Endothelial cell of umbilical vein (primary cell): Measurements from ENCODE around the gene ITGB2. TPM values are rescaled to one million over a fixed set of nuclear protein-coding genes. Genes with fewer than 3 reads are reported as not detected.

Source experiments
- BruUV-seq: library from RNA; stranded (reverse); fragments of 400-500 nt; replicated peaks from 2 replicates; lab custom pipeline; 2021; lab: Mats Ljungman, UMichigan
- CTCF ChIA-PET: fragments of 300-600, 350-600 bp; sonication (Branson Sonifier 250); formaldehyde crosslinking; loops from one replicate; lab custom pipeline; 2021; ENCODE audit warnings: antibody characterized with exemption, inconsistent platforms; lab: Charles Lee
- POLR2A ChIA-PET: fragments of 300-600, 350-600 bp; sonication (Branson Sonifier 250); formaldehyde crosslinking; loops from one replicate; lab custom pipeline; 2021; ENCODE audit warnings: antibody characterized with exemption, inconsistent platforms; lab: Charles Lee
- DNase-seq: peaks from one replicate; pipeline ENCODE4 v3.0.0-alpha.2; 2011; ENCODE audit warnings: low read depth, low spot score
- FAIRE-seq: peaks from 2 replicates; lab custom pipeline; 2011; peaks lifted over from hg19 to GRCh38; lab: Jason Lieb, UNC
- H2AFZ ChIP-seq: 2 replicates; pipeline ENCODE4 v1.6.0; 2012; ENCODE audit warnings: low read depth, low read length, control low read depth, inconsistent platforms
- H3K27ac ChIP-seq: 2 replicates; pipeline ENCODE4 v1.5.1; 2011; ENCODE audit warnings: low read depth, mild to moderate bottlenecking, control low read depth, low read length, moderate library complexity; ENCODE audit not compliant: insufficient read depth
- H3K27me3 ChIP-seq, 2 experiments: 2 replicates each; pipeline versions ENCODE4 v1.6.0 to v1.6.1; 2011; ENCODE audit warnings: low read length in 2 of 2, mixed read lengths in 1 of 2; ENCODE audit not compliant: control insufficient read depth in 2 of 2, insufficient read depth in 2 of 2
- H3K36me3 ChIP-seq, 2 experiments: 2 replicates in 1 of 2; 3 replicates in 1 of 2; pipeline ENCODE4 v1.5.1; 2011; ENCODE audit warnings: low read length in 2 of 2, mild to moderate bottlenecking in 1 of 2, moderate library complexity in 1 of 2; ENCODE audit not compliant: control insufficient read depth in 2 of 2, insufficient read depth in 2 of 2; ENCODE audit errors: extremely low read depth in 1 of 2
- H3K4me1 ChIP-seq: 3 replicates; pipeline ENCODE4 v1.5.1; 2011; ENCODE audit warnings: mild to moderate bottlenecking, low read length; ENCODE audit not compliant: control insufficient read depth, insufficient read depth; ENCODE audit errors: extremely low read depth
- H3K4me2 ChIP-seq: 2 replicates; pipeline ENCODE4 v1.6.1; 2011; ENCODE audit warnings: low read length, control low read depth, mixed read lengths; ENCODE audit not compliant: insufficient read depth
- H3K4me3 ChIP-seq, 3 experiments: fragments of 200-600 bp in 1 of 3; sonication (generic), shearing (Covaris generic) in 1 of 3; replicated peaks in 1 of 3; 2 replicates each; pipeline ENCODE4 v1.5.1; 2011 to 2016; ENCODE audit warnings: control low read depth in 3 of 3, low read length in 3 of 3, mild to moderate bottlenecking in 2 of 3, inconsistent platforms in 1 of 3, low read depth in 1 of 3, moderate library complexity in 1 of 3; ENCODE audit not compliant: insufficient read depth in 1 of 3
- H3K79me2 ChIP-seq: 2 replicates; pipeline ENCODE4 v1.6.0; 2012; ENCODE audit warnings: low read length, inconsistent platforms; ENCODE audit not compliant: control insufficient read depth, insufficient read depth
- H3K9ac ChIP-seq: replicated peaks from 2 replicates; pipeline ENCODE3; 2011; ENCODE audit warnings: low read length, control low read depth; ENCODE audit not compliant: insufficient read depth; ENCODE audit errors: extremely low read depth
- H3K9me1 ChIP-seq: replicated peaks from 3 replicates; pipeline ENCODE4 v1.6.0; 2011; ENCODE audit warnings: mild to moderate bottlenecking, low read length; ENCODE audit not compliant: control insufficient read depth, insufficient read depth; ENCODE audit errors: extremely low read depth
- H3K9me3 ChIP-seq: replicated peaks from 2 replicates; pipeline ENCODE4 v1.5.1; 2012; ENCODE audit warnings: low read length, inconsistent platforms; ENCODE audit not compliant: control insufficient read depth, insufficient read depth
- H4K20me1 ChIP-seq: replicated peaks from 2 replicates; pipeline ENCODE3; 2011; ENCODE audit warnings: mild to moderate bottlenecking, low read length; ENCODE audit not compliant: control insufficient read depth, insufficient read depth; ENCODE audit errors: extremely low read depth
- EZH2 ChIP-seq: IDR thresholded peaks from 2 replicates; pipeline ENCODE4 v1.6.1; 2012; ENCODE audit warnings: borderline replicate concordance, low read depth, mild to moderate bottlenecking, moderate library complexity, low read length, inconsistent platforms; ENCODE audit not compliant: severe bottlenecking
- FOS ChIP-seq: IDR thresholded peaks from 2 replicates; pipeline ENCODE4 v1.6.1; 2011; ENCODE audit warnings: mild to moderate bottlenecking, low read length, moderate library complexity, borderline replicate concordance; ENCODE audit not compliant: insufficient read depth
- GATA2 ChIP-seq: IDR thresholded peaks from 2 replicates; pipeline ENCODE4 v1.7.0; 2011; ENCODE audit warnings: low read depth, mild to moderate bottlenecking, moderate library complexity, mixed read lengths, low read length; ENCODE audit not compliant: insufficient read length, insufficient read depth
- JUN ChIP-seq: IDR thresholded peaks from 2 replicates; pipeline ENCODE4 v1.6.1; 2011; ENCODE audit warnings: borderline replicate concordance, low read depth; ENCODE audit not compliant: insufficient read length, insufficient read depth
- MYC ChIP-seq: IDR thresholded peaks from one replicate; pipeline ENCODE4 v1.6.1; 2011; ENCODE audit warnings: mild to moderate bottlenecking, low read depth, low read length
- POLR2A ChIP-seq: IDR thresholded peaks from 2 replicates; pipeline ENCODE4 v1.6.1; 2012; ENCODE audit warnings: low read depth, mild to moderate bottlenecking, control low read depth, low read length
- POLR2AphosphoS5 ChIP-seq: IDR thresholded peaks from 2 replicates; pipeline ENCODE4 v1.6.1; 2012; ENCODE audit warnings: low read depth, mild to moderate bottlenecking, control low read depth, low read length, moderate library complexity; ENCODE audit not compliant: insufficient read depth
- dilution Hi-C: fragments of 300-500 bp; cut with MboI; formaldehyde crosslinking; loops from one replicate; pipeline ENCODE4 v1.15.0; 2019; ENCODE audit warnings: low sequenced_read_pairs; ENCODE audit not compliant: extremely low pct_ligation_motif_present
- intact Hi-C: fragments of 100-400 bp; cut with micrococcal nuclease; formaldehyde crosslinking; loops from one replicate; pipeline ENCODE4 v1.10.0; 2022
- polyA plus RNA-seq, 4 experiments: library from polyadenylated mRNA; depleted of rRNA in 3 of 4; stranded (reverse) in 3 of 4; unstranded in 1 of 4; fragments of >200 nt; gene quantifications; 2 replicates each; pipeline versions ENCODE4 v1.2.1 to v1.2.3, GENCODE V29; 2011 to 2012; ENCODE audit warnings: missing spikeins in 1 of 4
- total RNA-seq: library from RNA; stranded (reverse); gene quantifications from 2 replicates; pipeline ENCODE4 v1.2.3, GENCODE V29; 2021
- TF ChIP-seq, protein P1 (sequence below), 2 donors: IDR thresholded peaks; 1 replicate in 1 of 2; 2 replicates in 1 of 2; pipeline ENCODE4 v1.5.1; 2011; ENCODE audit warnings: low read length in 2 of 2, mild to moderate bottlenecking in 2 of 2, moderate library complexity in 2 of 2, control low read depth in 1 of 2, inconsistent platforms in 1 of 2, low read depth in 1 of 2; ENCODE audit not compliant: insufficient read depth in 1 of 2; ENCODE audit errors: extremely low read depth in 1 of 2

ITGB2 gene
- total and polyA plus RNA-seq, 2 donors (not counting 3 experiments of a cell fraction or from before 2014, with no cell fraction given), result 0.39 to 0.91 TPM

DNA sequence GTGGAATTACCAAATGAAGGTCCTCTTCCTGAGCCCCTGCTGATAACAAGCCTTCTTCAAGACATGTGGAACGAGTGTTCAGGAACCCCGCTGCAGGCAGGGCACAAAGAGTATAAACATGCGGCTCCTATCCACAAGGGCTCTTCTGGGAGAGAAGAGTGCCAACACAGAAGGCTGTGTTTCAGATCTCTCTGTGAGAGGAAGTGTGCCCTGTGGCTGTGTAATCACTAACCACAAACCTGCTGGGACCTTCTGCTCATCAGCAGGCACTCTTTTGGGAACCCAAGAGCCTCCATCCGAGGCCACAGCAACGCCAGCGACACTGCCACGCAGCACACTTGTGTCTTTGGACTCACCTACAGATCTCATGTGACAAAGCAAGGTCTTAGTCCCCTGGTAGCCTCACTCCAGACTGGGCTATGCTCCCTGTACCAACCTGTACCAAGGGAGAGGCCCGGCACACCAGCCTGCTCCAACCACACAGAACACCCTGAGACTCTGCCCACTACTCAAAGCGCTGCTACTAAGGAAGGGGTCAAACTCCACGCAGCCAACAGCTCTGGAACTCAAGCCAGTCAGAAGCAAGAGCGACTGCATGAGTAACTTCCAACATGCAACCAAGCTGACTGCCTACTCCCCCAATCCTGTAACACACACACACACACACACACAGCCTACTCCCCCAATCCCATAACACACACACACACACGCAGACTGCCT lies 55.0 kb downstream of the ITGB2 start:
- dilution Hi-C loops, result no loop called here
- FAIRE-seq (no peak), DNase-seq (no peak)
- ChIA-PET CTCF (interaction anchor here (1.0 to 1.9 kb wide), 2 partner anchors 27 to 67 kb away, joined by 6 to 11 read pairs; no protein-coding TSS in a partner anchor), POLR2A (no interaction called here)
- no peak overlapping the region for H3K4me2 ChIP-seq
- peaks cover 92% of the 10 kb centered on the region for H3K79me2 ChIP-seq
- no peak overlapping the region for H3K4me3 ChIP-seq
- no peak overlapping the region for H2AFZ ChIP-seq
- no peak overlapping the region for H3K9ac ChIP-seq
- no peaks in the 10 kb centered on the region for H3K9me1 ChIP-seq
- H3K9me3 ChIP-seq, result no peaks in the 10 kb centered on the region
- no peak overlapping the region for H3K27ac ChIP-seq
- H3K4me1 ChIP-seq, result peaks cover 49% of the 10 kb centered on the region
- no TSS peak for BruUV-seq
- peaks cover 14 to 34% of the 10 kb centered on the region in 2 experiments for H3K36me3 ChIP-seq
- H3K27me3 ChIP-seq, result no peaks in the 10 kb centered on the region
- peaks cover 5% of the 10 kb centered on the region for H4K20me1 ChIP-seq
- intact Hi-C loops, result no loop called here
- TF ChIP-seq POLR2AphosphoS5 (no peak), GATA2 (no peak), JUN (no peak), FOS (no peak), POLR2A (no peak), MYC (no peak), EZH2 (no peak)
- TF ChIP-seq, protein P1, sequence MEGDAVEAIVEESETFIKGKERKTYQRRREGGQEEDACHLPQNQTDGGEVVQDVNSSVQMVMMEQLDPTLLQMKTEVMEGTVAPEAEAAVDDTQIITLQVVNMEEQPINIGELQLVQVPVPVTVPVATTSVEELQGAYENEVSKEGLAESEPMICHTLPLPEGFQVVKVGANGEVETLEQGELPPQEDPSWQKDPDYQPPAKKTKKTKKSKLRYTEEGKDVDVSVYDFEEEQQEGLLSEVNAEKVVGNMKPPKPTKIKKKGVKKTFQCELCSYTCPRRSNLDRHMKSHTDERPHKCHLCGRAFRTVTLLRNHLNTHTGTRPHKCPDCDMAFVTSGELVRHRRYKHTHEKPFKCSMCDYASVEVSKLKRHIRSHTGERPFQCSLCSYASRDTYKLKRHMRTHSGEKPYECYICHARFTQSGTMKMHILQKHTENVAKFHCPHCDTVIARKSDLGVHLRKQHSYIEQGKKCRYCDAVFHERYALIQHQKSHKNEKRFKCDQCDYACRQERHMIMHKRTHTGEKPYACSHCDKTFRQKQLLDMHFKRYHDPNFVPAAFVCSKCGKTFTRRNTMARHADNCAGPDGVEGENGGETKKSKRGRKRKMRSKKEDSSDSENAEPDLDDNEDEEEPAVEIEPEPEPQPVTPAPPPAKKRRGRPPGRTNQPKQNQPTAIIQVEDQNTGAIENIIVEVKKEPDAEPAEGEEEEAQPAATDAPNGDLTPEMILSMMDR (IDR thresholded peaks at IDR 0.05; ENCODE audit: extremely low read depth in 1 of 2, insufficient read depth in 1 of 2, low read depth in 1 of 2, low read length in 2 of 2), result no peak
